H1 (cell line): Measurements from ENCODE around the gene DESI1. TPM values are rescaled to one million over a fixed set of nuclear protein-coding genes. Genes with fewer than 3 reads are reported as not detected.

Experiments used
- POLR2AphosphoS5 ChIP-seq: IDR thresholded peaks from 2 replicates; pipeline ENCODE4 v1.6.1; 2011; ENCODE audit warnings: low read depth, low read length
- SUZ12 ChIP-seq: fragments of 200-600 bp; sonication (generic); IDR thresholded peaks from 2 replicates; pipeline ENCODE4 v1.6.1; 2012; ENCODE audit warnings: mild to moderate bottlenecking, inconsistent platforms, low read length, moderate library complexity, mixed read lengths
- TAF1 ChIP-seq: IDR thresholded peaks from 2 replicates; pipeline ENCODE4 v1.6.1; 2011; ENCODE audit warnings: mild to moderate bottlenecking, low read depth, low read length
- TBP ChIP-seq: IDR thresholded peaks from 2 replicates; pipeline ENCODE4 v1.6.1; 2011; ENCODE audit warnings: low read depth, low read length, improper control_type of control experiment
- polyA plus RNA-seq, 7 experiments: library from polyadenylated mRNA; depleted of rRNA in 3 of 7; stranded (reverse) in 5 of 7; unstranded in 2 of 7; fragments of >200 nt in 5 of 7; fragments of 200-250 nt in 2 of 7; gene quantifications; 1 replicate in 5 of 7; 2 replicates in 1 of 7; 4 replicates in 1 of 7; pipeline versions ENCODE4 v1.2.1 to v1.2.3, GENCODE V29; 2011 to 2013; ENCODE audit warnings: missing spikeins in 2 of 7, mixed read lengths in 2 of 7
- total RNA-seq: library from RNA; stranded (reverse); fragmentation: NEBNext Ultra II Directional; extraction: Animal tissue kit (Norgen Biotek cat#: 25700); gene quantifications from 2 replicates; pipeline ENCODE4 v1.2.1, GENCODE V29; 2021

DESI1 gene
- total and polyA plus RNA-seq, 2 of the 8 experiments (the other 6 are each of a cell fraction or from before 2014, with no cell fraction given): 27.6 to 34.3 TPM

- TF ChIP-seq POLR2AphosphoS5 (peak; percentile 87), TAF1 (peak; percentile 68), SUZ12 (no peak), TBP (peak; percentile 42)
These were observed 31.2 kb downstream of the DESI1 start, which contains the start of gene PMM1 (continued) for GRCh38 chr22:41589391-41590241.
